ENCODE measurements around the gene PDE3A. TPM values are rescaled to one million over a fixed set of nuclear protein-coding genes. Genes with fewer than 3 reads are reported as not detected.

The PDE3A gene
- total RNA-seq, 1 experiment from 2014 or later: 2.8 TPM

DNA sequence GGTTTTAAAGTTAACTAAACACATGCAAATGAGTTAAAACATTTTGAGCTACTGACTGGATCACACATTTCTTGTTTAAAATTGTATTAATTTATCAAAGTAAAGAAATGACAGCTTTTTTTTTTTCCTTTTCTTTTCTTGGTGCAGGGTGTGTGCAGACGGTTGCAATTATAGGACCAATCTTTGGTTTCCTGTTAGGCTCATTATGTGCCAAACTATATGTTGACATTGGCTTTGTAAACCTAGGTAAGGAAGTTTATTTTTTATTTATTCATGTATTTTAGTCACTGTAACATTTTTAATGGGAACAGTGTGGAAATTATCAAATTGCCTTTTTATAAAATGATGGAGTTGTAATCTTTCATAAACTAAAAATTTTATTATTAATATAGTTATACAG is 348.6 kb downstream of the PDE3A start:
- ChIA-PET POLR2A (no interaction called here), CTCF (interaction anchor here (1.3 to 1.7 kb wide), 2 partner anchors 81 to 349 kb away, joined by 5 to 13 read pairs; no protein-coding TSS in a partner anchor)
- H3K4me1 Mint-ChIP-seq: peaks cover 8% of the 10 kb centered on the region
- H3K4me3 Mint-ChIP-seq: no peak overlapping the region
- no peaks in the 10 kb centered on the region; the same call in 1 of the 2 replicates for H3K27me3 Mint-ChIP-seq (ENCODE audit: low read depth)
- TF ChIP-seq KAT7 (CRISPR knock-in tag; IDR thresholded peaks at IDR 0.05; ENCODE audit: borderline replicate concordance): no peak
- TF ChIP-seq NFATC4 (CRISPR knock-in tag; IDR thresholded peaks at IDR 0.05): no peak
- TF ChIP-seq, protein P1, sequence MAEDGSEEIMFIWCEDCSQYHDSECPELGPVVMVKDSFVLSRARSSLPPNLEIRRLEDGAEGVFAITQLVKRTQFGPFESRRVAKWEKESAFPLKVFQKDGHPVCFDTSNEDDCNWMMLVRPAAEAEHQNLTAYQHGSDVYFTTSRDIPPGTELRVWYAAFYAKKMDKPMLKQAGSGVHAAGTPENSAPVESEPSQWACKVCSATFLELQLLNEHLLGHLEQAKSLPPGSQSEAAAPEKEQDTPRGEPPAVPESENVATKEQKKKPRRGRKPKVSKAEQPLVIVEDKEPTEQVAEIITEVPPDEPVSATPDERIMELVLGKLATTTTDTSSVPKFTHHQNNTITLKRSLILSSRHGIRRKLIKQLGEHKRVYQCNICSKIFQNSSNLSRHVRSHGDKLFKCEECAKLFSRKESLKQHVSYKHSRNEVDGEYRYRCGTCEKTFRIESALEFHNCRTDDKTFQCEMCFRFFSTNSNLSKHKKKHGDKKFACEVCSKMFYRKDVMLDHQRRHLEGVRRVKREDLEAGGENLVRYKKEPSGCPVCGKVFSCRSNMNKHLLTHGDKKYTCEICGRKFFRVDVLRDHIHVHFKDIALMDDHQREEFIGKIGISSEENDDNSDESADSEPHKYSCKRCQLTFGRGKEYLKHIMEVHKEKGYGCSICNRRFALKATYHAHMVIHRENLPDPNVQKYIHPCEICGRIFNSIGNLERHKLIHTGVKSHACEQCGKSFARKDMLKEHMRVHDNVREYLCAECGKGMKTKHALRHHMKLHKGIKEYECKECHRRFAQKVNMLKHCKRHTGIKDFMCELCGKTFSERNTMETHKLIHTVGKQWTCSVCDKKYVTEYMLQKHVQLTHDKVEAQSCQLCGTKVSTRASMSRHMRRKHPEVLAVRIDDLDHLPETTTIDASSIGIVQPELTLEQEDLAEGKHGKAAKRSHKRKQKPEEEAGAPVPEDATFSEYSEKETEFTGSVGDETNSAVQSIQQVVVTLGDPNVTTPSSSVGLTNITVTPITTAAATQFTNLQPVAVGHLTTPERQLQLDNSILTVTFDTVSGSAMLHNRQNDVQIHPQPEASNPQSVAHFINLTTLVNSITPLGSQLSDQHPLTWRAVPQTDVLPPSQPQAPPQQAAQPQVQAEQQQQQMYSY (CRISPR knock-in tag; IDR thresholded peaks at IDR 0.05): no peak
- TF ChIP-seq, protein P2, sequence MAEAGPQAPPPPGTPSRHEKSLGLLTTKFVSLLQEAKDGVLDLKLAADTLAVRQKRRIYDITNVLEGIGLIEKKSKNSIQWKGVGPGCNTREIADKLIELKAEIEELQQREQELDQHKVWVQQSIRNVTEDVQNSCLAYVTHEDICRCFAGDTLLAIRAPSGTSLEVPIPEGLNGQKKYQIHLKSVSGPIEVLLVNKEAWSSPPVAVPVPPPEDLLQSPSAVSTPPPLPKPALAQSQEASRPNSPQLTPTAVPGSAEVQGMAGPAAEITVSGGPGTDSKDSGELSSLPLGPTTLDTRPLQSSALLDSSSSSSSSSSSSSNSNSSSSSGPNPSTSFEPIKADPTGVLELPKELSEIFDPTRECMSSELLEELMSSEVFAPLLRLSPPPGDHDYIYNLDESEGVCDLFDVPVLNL (CRISPR knock-in tag; IDR thresholded peaks at IDR 0.05; ENCODE audit: borderline replicate concordance, low read depth): no peak
- DNase-seq (ENCODE audit: low spot score) (no peak), ATAC-seq (no peak)
- H3K9me3 Mint-ChIP-seq: no peaks in the 10 kb centered on the region
- no peak overlapping the region for H3K27ac Mint-ChIP-seq
- H3K36me3 Mint-ChIP-seq: no peaks in the 10 kb centered on the region

- no peak for ATAC-seq
- H3K9me3 Mint-ChIP-seq: no peaks in the 10 kb centered on the region
- H3K27ac Mint-ChIP-seq: no peak overlapping the region
- no peak for DNase-seq (ENCODE audit: low spot score)
- CTCF ChIA-PET: no interaction called here
- no peaks in the 10 kb centered on the region for H3K36me3 Mint-ChIP-seq
- POLR2A ChIA-PET: no interaction called here
- H3K27me3 Mint-ChIP-seq (ENCODE audit: low read depth): no peaks in the 10 kb centered on the region
- no peak overlapping the region for H3K4me3 Mint-ChIP-seq
- peaks cover 8% of the 10 kb centered on the region for H3K4me1 Mint-ChIP-seq
- TF ChIP-seq JUN (CRISPR knock-in tag; IDR thresholded peaks at IDR 0.05) (no peak), ETV6 (CRISPR knock-in tag; IDR thresholded peaks at IDR 0.05) (no peak), ATF2 (CRISPR knock-in tag; IDR thresholded peaks at IDR 0.05; ENCODE audit: borderline replicate concordance, low read depth) (no peak), FOXJ3 (CRISPR knock-in tag; IDR thresholded peaks at IDR 0.05; ENCODE audit: borderline replicate concordance) (no peak), NFATC4 (CRISPR knock-in tag; IDR thresholded peaks at IDR 0.05) (no peak), CTCF (IDR thresholded peaks at IDR 0.05) (no peak), ZNF121 (CRISPR knock-in tag; IDR thresholded peaks at IDR 0.05) (no peak), ERG (CRISPR knock-in tag; IDR thresholded peaks at IDR 0.05) (no peak), FOXP1 (CRISPR knock-in tag; IDR thresholded peaks at IDR 0.05; ENCODE audit: borderline replicate concordance) (no peak), IRF2 (CRISPR knock-in tag; IDR thresholded peaks at IDR 0.05; ENCODE audit: borderline replicate concordance, low read depth) (no peak), ZNF416 (CRISPR knock-in tag; IDR thresholded peaks at IDR 0.05) (no peak), ZNF263 (CRISPR knock-in tag; IDR thresholded peaks at IDR 0.05; ENCODE audit: low read depth) (no peak), STAT6 (CRISPR knock-in tag; conservative IDR thresholded peaks at IDR 0.05; ENCODE audit: low read depth) (no peak), ESRRA (CRISPR knock-in tag; IDR thresholded peaks at IDR 0.05; ENCODE audit: borderline replicate concordance) (no peak), RORB (CRISPR knock-in tag; IDR thresholded peaks at IDR 0.05) (no peak), TEAD1 (CRISPR knock-in tag; IDR thresholded peaks at IDR 0.05) (no peak)
- TF ChIP-seq, protein P3, sequence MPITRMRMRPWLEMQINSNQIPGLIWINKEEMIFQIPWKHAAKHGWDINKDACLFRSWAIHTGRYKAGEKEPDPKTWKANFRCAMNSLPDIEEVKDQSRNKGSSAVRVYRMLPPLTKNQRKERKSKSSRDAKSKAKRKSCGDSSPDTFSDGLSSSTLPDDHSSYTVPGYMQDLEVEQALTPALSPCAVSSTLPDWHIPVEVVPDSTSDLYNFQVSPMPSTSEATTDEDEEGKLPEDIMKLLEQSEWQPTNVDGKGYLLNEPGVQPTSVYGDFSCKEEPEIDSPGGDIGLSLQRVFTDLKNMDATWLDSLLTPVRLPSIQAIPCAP (CRISPR knock-in tag; IDR thresholded peaks at IDR 0.05): no peak
- TF ChIP-seq, protein P4, sequence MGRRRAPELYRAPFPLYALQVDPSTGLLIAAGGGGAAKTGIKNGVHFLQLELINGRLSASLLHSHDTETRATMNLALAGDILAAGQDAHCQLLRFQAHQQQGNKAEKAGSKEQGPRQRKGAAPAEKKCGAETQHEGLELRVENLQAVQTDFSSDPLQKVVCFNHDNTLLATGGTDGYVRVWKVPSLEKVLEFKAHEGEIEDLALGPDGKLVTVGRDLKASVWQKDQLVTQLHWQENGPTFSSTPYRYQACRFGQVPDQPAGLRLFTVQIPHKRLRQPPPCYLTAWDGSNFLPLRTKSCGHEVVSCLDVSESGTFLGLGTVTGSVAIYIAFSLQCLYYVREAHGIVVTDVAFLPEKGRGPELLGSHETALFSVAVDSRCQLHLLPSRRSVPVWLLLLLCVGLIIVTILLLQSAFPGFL (CRISPR knock-in tag; IDR thresholded peaks at IDR 0.05; ENCODE audit: borderline replicate concordance): no peak
These were observed 350.0 kb downstream of the PDE3A start for GRCh38 chr12:20718294-20718693.
